ENCODE measurements around the gene CEP120.

CEP120 gene

DNA sequence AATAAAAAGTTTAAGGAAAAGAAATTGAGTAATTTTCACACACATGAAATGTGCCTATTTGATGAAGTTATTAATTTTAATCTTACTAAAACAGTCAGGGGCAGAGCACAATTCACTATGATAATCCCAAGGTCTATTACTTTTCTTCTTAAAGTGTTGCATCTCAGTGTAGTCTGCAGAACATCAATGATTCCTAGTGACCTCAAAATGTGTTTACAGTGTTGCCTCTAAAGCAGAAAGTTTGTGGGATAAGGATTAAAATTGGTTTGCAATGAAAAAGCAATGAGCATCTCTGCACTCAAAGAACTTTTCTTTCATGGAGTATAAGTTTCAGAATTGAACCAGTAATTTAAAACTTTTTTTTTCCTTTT, 63.0 kb downstream of the CEP120 start:
- no peak overlapping the region for H3K4me3 ChIP-seq (ENCODE audit: low read depth, low read length)
- in situ Hi-C loops (cut with HindIII; ENCODE audit: low sequenced_read_pairs) = loop anchor here (25.0 kb wide), 1 partner anchor 848 kb away; no protein-coding TSS in a partner anchor
- no peak for TF ChIP-seq CTCF (IDR thresholded peaks at IDR 0.05; ENCODE audit: low read depth, low read length, missing control alignments)

GRCh38 chr5:123359454-123360200, 63.6 kb downstream of the CEP120 start:
- DNase-seq (ENCODE audit: low read depth) = no peak
- no peak for TF ChIP-seq CTCF (IDR thresholded peaks at IDR 0.05; ENCODE audit: low read depth, low read length, missing control alignments)
- H3K4me3 ChIP-seq (ENCODE audit: low read depth, low read length) = no peak overlapping the region
- in situ Hi-C loops (cut with HindIII; ENCODE audit: low sequenced_read_pairs) = loop anchor here (25.0 kb wide), 1 partner anchor 847 kb away; no protein-coding TSS in a partner anchor

More for the DNA sequence above, 63.0 kb downstream of the CEP120 start:
- no peak for DNase-seq (ENCODE audit: low read depth)

DNA sequence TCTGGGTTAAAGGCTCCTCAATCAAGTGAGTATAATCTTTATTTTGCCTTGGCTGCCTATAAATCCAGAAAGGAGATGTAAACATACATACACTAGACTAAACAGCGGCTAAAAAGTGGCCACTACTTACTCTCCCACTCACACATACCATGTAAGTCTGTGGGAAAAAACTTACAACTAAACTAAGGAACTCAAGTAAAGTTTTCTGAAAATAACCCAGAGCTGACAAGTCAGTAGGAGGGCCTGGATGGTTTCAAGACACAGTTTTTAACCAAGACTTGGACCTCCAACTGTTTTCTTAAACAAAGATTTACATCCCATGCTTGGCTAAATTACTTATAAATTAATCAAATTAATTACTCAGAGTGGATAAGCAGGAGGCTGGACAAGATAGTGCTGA, 64.5 kb downstream of the CEP120 start:
- no peak overlapping the region for H3K4me3 ChIP-seq (ENCODE audit: low read depth, low read length)
- in situ Hi-C loops (cut with HindIII; ENCODE audit: low sequenced_read_pairs) = loop anchor here (25.0 kb wide), 1 partner anchor 846 kb away; no protein-coding TSS in a partner anchor
- no peak for TF ChIP-seq CTCF (IDR thresholded peaks at IDR 0.05; ENCODE audit: low read depth, low read length, missing control alignments)
- no peak for DNase-seq (ENCODE audit: low read depth)

DNA sequence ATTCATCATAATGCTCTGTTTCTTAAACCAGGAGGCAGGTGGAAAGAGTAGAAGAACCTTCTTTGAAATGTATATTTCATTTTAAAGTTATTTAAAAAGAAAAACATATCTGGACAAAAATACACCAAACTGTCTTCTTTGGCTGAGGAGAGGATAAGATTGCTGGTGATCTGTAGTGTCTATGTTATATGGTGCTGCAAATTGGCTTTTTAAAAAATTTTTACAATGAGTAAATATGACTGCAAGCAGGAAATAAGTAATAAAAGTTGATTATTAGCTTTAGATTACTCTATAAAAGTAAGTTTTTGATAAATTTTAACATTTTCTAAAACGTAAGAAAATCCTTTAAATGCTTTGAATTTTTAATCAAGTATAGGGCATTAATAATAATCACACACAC, 64.9 kb downstream of the CEP120 start:
- DNase-seq (ENCODE audit: low read depth) = no peak
- in situ Hi-C loops (cut with HindIII; ENCODE audit: low sequenced_read_pairs) = loop anchor here (25.0 kb wide), 1 partner anchor 846 kb away; no protein-coding TSS in a partner anchor
- no peak for TF ChIP-seq CTCF (IDR thresholded peaks at IDR 0.05; ENCODE audit: low read depth, low read length, missing control alignments)
- no peak overlapping the region for H3K4me3 ChIP-seq (ENCODE audit: low read depth, low read length)

DNA sequence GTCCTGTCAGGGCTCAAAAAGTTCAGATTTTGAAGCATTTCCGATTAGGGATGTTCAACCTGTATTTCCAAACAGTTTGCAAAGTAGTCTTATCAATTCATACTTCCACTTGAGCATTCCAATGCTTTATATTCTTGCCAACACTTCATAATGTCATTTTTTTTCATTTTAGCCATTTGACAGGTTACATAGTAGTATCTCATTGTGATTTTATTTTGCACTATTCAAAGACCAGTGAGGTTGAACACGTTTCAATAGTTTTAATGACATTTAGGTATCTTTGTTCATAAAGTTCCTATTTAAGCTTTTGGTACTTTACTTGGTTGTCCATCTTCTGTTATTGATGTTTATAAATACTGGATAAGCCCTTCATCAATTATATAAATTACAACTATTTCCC, 71.4 kb downstream of the CEP120 start:
- no peak overlapping the region for H3K4me3 ChIP-seq (ENCODE audit: low read depth, low read length)
- no peak for TF ChIP-seq CTCF (IDR thresholded peaks at IDR 0.05; ENCODE audit: low read depth, low read length, missing control alignments)
- no peak for DNase-seq (ENCODE audit: low read depth)
- in situ Hi-C loops (cut with HindIII; ENCODE audit: low sequenced_read_pairs) = loop anchor here (25.0 kb wide), 1 partner anchor 840 kb away; no protein-coding TSS in a partner anchor

DNA sequence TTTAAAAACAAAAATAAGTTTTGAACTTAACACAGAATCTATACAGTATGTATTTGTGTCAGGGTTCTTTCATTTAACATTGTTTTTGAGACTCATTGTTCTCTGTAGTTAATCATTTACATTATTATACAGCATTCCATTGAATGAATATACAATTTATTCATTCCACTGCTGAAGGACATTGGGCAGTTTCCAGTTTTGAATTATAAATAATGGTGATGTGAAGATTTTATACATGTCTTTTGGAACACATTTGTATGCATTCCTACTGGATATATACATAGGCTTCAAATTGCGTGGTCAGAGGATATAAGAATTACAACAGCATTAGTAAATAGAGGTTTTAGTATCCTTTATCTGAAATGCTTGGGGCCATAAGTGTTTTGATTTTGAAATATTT, 72.0 kb downstream of the CEP120 start:
- DNase-seq (ENCODE audit: low read depth) = no peak
- no peak for TF ChIP-seq CTCF (IDR thresholded peaks at IDR 0.05; ENCODE audit: low read depth, low read length, missing control alignments)
- no peak overlapping the region for H3K4me3 ChIP-seq (ENCODE audit: low read depth, low read length)
- in situ Hi-C loops (cut with HindIII; ENCODE audit: low sequenced_read_pairs) = loop anchor here (25.0 kb wide), 1 partner anchor 839 kb away; no protein-coding TSS in a partner anchor

Data from astrocyte of the cerebellum (primary cell).